HepG2 (cell line): ENCODE measurements around the gene IL27RA. TPM values are rescaled to one million over a fixed set of nuclear protein-coding genes. Genes with fewer than 3 reads are reported as not detected.

Experiments
- ATAC-seq: fragments of 200-7000 bp; cut with Tn5 transposase; 3 replicates; pipeline ENCODE4 v1.9.1; 2020; ENCODE audit warnings: mild to moderate bottlenecking, moderate library complexity
- BruUV-seq: library from RNA; stranded (reverse); fragments of 400-500 nt; replicated peaks from 2 replicates; lab custom pipeline; 2021; lab: Mats Ljungman, UMichigan
- CTCF ChIA-PET: fragments of 300-600 bp; formaldehyde crosslinking; extraction: SDS; loops from one replicate; lab custom pipeline; 2021; ENCODE audit warnings: low total read pairs, inconsistent platforms, low intra/inter-chr PET ratio; lab: Yijun Ruan, JAX
- POLR2A ChIA-PET: fragments of 350-600 bp; sonication (Branson Sonifier 250); formaldehyde crosslinking; loops from one replicate; lab custom pipeline; 2020; ENCODE audit warnings: antibody characterized with exemption, inconsistent platforms; lab: Yijun Ruan, JAX
- DNase-seq: peaks from one replicate; pipeline ENCODE4 v3.0.0-alpha.2; 2015; ENCODE audit warnings: low spot score
- FAIRE-seq: peaks from 3 replicates; lab custom pipeline; 2011; peaks lifted over from hg19 to GRCh38; lab: Jason Lieb, UNC
- H2AFZ ChIP-seq: one replicate; pipeline ENCODE4 v1.6.1; 2011; ENCODE audit warnings: low read length, inconsistent platforms
- H3K27ac ChIP-seq: fragments of 300-600 bp; 3 replicates; pipeline ENCODE4 v1.8.0; 2011; ENCODE audit warnings: mixed run types, mild to moderate bottlenecking, mixed read lengths, low read length, inconsistent platforms; ENCODE audit not compliant: insufficient read depth; ENCODE audit errors: extremely low read length
- H3K27me3 ChIP-seq, 2 experiments: fragments of 200-600 bp in 1 of 2; 2 replicates in 1 of 2; 3 replicates in 1 of 2; pipeline versions ENCODE4 v1.6.0 to v1.8.0; 2011; ENCODE audit warnings: low read length in 2 of 2, mild to moderate bottlenecking in 2 of 2, moderate library complexity in 2 of 2, inconsistent platforms in 1 of 2; ENCODE audit not compliant: insufficient read depth in 2 of 2, control insufficient read depth in 1 of 2
- H3K36me3 ChIP-seq, 2 experiments: fragments of 200-600 bp in 1 of 2; replicated peaks in 1 of 2; 2 replicates in 1 of 2; 3 replicates in 1 of 2; pipeline versions ENCODE4 v1.5.1 to v1.8.0; 2011; ENCODE audit warnings: low read length in 2 of 2, inconsistent platforms in 1 of 2; ENCODE audit not compliant: insufficient read depth in 2 of 2, control insufficient read depth in 1 of 2
- H3K4me1 ChIP-seq: 2 replicates; pipeline ENCODE4 v1.5.1; 2012; ENCODE audit warnings: low read length, inconsistent platforms; ENCODE audit not compliant: insufficient read depth
- H3K4me2 ChIP-seq: 2 replicates; pipeline ENCODE4 v1.6.0; 2011; ENCODE audit warnings: low read depth, low read length, inconsistent platforms
- H3K4me3 ChIP-seq, 3 experiments: fragments of 200-600 bp in 1 of 3; sonication (generic), shearing (Covaris generic) in 1 of 3; replicated peaks in 1 of 3; 2 replicates each; pipeline ENCODE4 v1.5.1; 2011 to 2016; ENCODE audit warnings: low read length in 3 of 3, inconsistent platforms in 2 of 3, low read depth in 2 of 3, mild to moderate bottlenecking in 2 of 3, control low read depth in 1 of 3, mixed read lengths in 1 of 3; ENCODE audit not compliant: insufficient read depth in 1 of 3
- H3K79me2 ChIP-seq: one replicate; pipeline ENCODE4 v1.6.1; 2011; ENCODE audit warnings: low read length, inconsistent platforms; ENCODE audit not compliant: insufficient read depth
- H3K9ac ChIP-seq: 2 replicates; pipeline ENCODE4 v1.6.0; 2011; ENCODE audit warnings: mild to moderate bottlenecking, low read depth, low read length, inconsistent platforms; ENCODE audit not compliant: insufficient read depth
- H3K9me3 ChIP-seq: 2 replicates; pipeline ENCODE4 v1.5.1; 2012; ENCODE audit warnings: mild to moderate bottlenecking, low read length
- H4K20me1 ChIP-seq: 2 replicates; pipeline ENCODE4 v1.6.0; 2011; ENCODE audit warnings: inconsistent platforms, mild to moderate bottlenecking, low read length, moderate library complexity; ENCODE audit not compliant: insufficient read depth
- GFI1 ChIP-seq: sonication (generic); formaldehyde crosslinking; IDR thresholded peaks from 2 replicates; pipeline ENCODE4 v1.5.0; 2020; ENCODE audit warnings: missing genetic modification reagents, mild to moderate bottlenecking, borderline replicate concordance
- SAP130 ChIP-seq: IDR thresholded peaks from 2 replicates; pipeline ENCODE4 v1.6.1; 2016; ENCODE audit warnings: low read depth
- TMF1 ChIP-seq: sonication (generic); formaldehyde crosslinking; IDR thresholded peaks from 2 replicates; pipeline ENCODE4 v1.8.1; 2022; ENCODE audit warnings: low read depth, missing genetic modification reagents
- ZNF749 ChIP-seq: sonication (generic); formaldehyde crosslinking; IDR thresholded peaks from 2 replicates; pipeline ENCODE4 v1.8.0; 2022; ENCODE audit warnings: mild to moderate bottlenecking, missing genetic modification reagents, moderate library complexity, borderline replicate concordance
- ZNF777 ChIP-seq: sonication (generic); formaldehyde crosslinking; IDR thresholded peaks from 2 replicates; pipeline ENCODE4 v1.4.0; 2020; ENCODE audit warnings: missing genetic modification reagents
- WGBS: methylation state at CpG from one replicate; pipeline ENCODE4 v1.1.6; 2017; ENCODE audit warnings: low lambda C conversion rate; 5-methylcytosine and 5-hydroxymethylcytosine counted together
- in situ Hi-C: cut with HindIII; loops from 2 replicates; pipeline ENCODE4 v1.10.0; 2017; ENCODE audit warnings: low pct_unique_long_range_greater_than_20kb; ENCODE audit not compliant: extremely low pct_ligation_motif_present
- intact Hi-C: fragments of 100-400 bp; cut with micrococcal nuclease; formaldehyde crosslinking; loops from one replicate; pipeline ENCODE4 v1.10.0; 2022; ENCODE audit not compliant: unreplicated experiment
- polyA plus RNA-seq, 8 experiments: library from polyadenylated mRNA; depleted of rRNA in 3 of 8; stranded (reverse) in 7 of 8; unstranded in 1 of 8; fragments of >200 nt; fragmentation: Illumina TruSeq in 4 of 8; extraction: Trizol in 4 of 8; gene quantifications; 2 replicates each; pipeline versions ENCODE4 v1.2.1 to v1.2.3, GENCODE V29; 2011 to 2016; ENCODE audit warnings: low read depth in 4 of 8, missing spikeins in 1 of 8, mixed read lengths in 1 of 8; ENCODE audit not compliant: insufficient read depth in 1 of 8
- total RNA-seq, 5 experiments: library from RNA; depleted of rRNA; stranded (reverse); fragments of >200 nt; fragmentation: Illumina TruSeq; extraction: Trizol; gene quantifications; 2 replicates each; pipeline ENCODE4 v1.2.3, GENCODE V29; 2016; ENCODE audit warnings: low read depth in 1 of 5
- TF ChIP-seq, protein P1 (sequence below): IDR thresholded peaks from 2 replicates; pipeline ENCODE4 v1.6.1; 2016; ENCODE audit warnings: low read depth, borderline replicate concordance
- TF ChIP-seq, protein P2 (sequence below): sonication (generic); formaldehyde crosslinking; IDR thresholded peaks from 2 replicates; pipeline ENCODE4 v1.4.0; 2020; ENCODE audit warnings: missing genetic modification reagents
- TF ChIP-seq, protein P3 (sequence below): sonication (generic); formaldehyde crosslinking; IDR thresholded peaks from 2 replicates; pipeline ENCODE4 v1.5.0; 2020; ENCODE audit warnings: mild to moderate bottlenecking, missing genetic modification reagents, borderline replicate concordance

IL27RA gene
- total and polyA plus RNA-seq, 2 of the 13 experiments (the other 11 are each of a cell fraction or from before 2014, with no cell fraction given): 3.5 to 8.1 TPM

DNA sequence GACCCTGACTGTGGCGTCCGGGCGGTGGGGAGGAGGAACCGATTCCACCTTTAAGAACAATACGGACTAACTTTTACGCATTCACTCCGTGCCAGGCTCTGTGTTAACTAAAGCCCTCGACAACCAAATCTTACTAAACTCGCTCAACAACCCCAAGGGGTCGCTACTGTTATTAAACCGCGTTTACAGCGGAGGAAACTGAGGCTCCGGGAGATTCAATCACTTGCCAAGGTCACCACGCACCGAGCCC is 57.8 kb downstream of the IL27RA start:
- POLR2A ChIA-PET: no interaction called here
- DNase-seq (no peak), FAIRE-seq (no peak), ATAC-seq (no peak)
- Histone ChIP-seq H3K27me3 (no peaks in the 10 kb centered on the region), H3K4me2 (peak overlapping the region; percentile 67), H3K27ac (no peak overlapping the region), H3K9ac (peak overlapping the region; percentile 59), H2AFZ (no peak overlapping the region), H3K36me3 (peaks cover 4 to 8% of the 10 kb centered on the region in 2 experiments; a peak in 2 of 5 replicates), H3K79me2 (peaks cover 4% of the 10 kb centered on the region), H3K4me1 (peaks cover 37% of the 10 kb centered on the region), H3K4me3 (peak overlapping the region; percentile 58 to 83 (median 76); a peak in 5 of 6 replicates), H3K9me3 (peaks cover 6% of the 10 kb centered on the region; the same call in 1 of the 2 replicates), H4K20me1 (no peaks in the 10 kb centered on the region)
- in situ Hi-C loops: no loop called here
- 51% methylated on average over 10 of the region's 16 CpGs for WGBS
- intact Hi-C loops: no loop called here
- CTCF ChIA-PET: interaction anchor here (0.7 to 1.7 kb wide), 5 partner anchors 14 to 209 kb away, joined by 3 to 5 read pairs (median 4); no protein-coding TSS in a partner anchor
- no TSS peak for BruUV-seq
- no peak for TF ChIP-seq GFI1
- TF ChIP-seq ZNF749 (CRISPR knock-in tag): no peak
- 0 out of 2 replicates have a peak, but pooled peaks have one; percentile 8 for TF ChIP-seq SAP130 (CRISPR knock-in tag)
- TF ChIP-seq, protein P1, sequence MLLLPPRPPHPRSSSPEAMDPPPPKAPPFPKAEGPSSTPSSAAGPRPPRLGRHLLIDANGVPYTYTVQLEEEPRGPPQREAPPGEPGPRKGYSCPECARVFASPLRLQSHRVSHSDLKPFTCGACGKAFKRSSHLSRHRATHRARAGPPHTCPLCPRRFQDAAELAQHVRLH: no peak

DNA sequence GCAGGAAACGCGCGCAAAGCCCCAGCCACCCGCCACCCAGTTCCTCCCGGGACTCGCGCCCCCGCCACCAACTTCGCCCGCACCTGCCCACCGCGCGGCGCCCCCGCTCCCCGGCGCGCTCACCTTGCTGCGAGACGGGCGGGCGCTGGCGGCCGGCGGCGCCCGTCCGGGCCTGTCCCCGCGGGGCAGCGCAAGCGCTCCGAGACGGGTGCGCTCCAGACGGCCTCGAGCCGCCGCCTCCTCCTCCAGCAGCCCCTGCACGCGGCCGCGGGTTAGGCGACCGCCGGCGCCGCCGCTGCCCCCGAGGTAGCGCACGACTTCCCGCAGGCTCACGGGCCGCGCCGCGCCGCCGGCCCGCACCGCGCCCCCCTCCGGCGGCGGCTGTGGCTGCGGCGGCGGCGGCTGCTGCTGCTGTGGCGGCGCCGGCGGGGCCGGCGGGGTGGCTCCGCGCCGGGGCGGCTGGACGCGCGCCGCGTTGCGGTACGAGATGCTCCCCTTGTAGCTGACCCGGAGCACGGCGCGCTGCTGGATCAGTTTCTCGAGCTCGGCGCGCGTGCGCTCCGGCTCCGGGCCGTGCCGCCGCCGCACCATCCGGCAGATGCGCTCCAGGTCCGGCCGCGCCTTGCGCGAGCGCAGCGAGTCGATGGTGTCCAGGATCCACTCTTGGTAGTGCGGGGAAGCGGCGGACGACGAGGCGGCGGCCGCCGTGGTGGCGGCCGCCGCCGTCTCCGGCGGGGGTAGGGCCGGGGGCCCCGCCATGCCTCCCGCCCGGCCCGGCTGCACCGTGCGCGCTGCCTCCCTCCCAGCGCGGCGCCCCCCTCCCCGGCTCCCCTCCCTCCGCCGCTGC is 58.3 kb downstream of the IL27RA start:
- in situ Hi-C loops (no loop called here), intact Hi-C loops (loop anchor here (1.0 kb wide), 1 partner anchor 10 kb away; no protein-coding TSS in a partner anchor)
- DNase-seq (no peak), ATAC-seq (peak; percentile 8), FAIRE-seq (no peak)
- Histone ChIP-seq H3K4me3 (peak overlapping the region; percentile 58 to 83 (median 76); a peak in 5 of 6 replicates), H3K4me2 (peak overlapping the region; percentile 67), H4K20me1 (no peaks in the 10 kb centered on the region), H2AFZ (no peak overlapping the region), H3K27me3 (no peaks in the 10 kb centered on the region), H3K36me3 (peaks cover 4 to 8% of the 10 kb centered on the region in 2 experiments; a peak in 2 of 5 replicates), H3K4me1 (peaks cover 31% of the 10 kb centered on the region), H3K9me3 (peaks cover 6% of the 10 kb centered on the region; the same call in 1 of the 2 replicates), H3K79me2 (peaks cover 4% of the 10 kb centered on the region), H3K27ac (peak overlapping the region; percentile 78), H3K9ac (peak overlapping the region; percentile 62)
- ChIA-PET POLR2A (interaction anchor here (1.0 kb wide), 1 partner anchor 9 kb away, joined by 4 read pairs; no protein-coding TSS in a partner anchor), CTCF (interaction anchor here (0.7 to 1.7 kb wide), 5 partner anchors 15 to 210 kb away, joined by 3 to 5 read pairs (median 4); no protein-coding TSS in a partner anchor)
- WGBS: 0% methylated on average over 5 of the region's 142 CpGs
- BruUV-seq: no TSS peak
- TF ChIP-seq, protein P2, sequence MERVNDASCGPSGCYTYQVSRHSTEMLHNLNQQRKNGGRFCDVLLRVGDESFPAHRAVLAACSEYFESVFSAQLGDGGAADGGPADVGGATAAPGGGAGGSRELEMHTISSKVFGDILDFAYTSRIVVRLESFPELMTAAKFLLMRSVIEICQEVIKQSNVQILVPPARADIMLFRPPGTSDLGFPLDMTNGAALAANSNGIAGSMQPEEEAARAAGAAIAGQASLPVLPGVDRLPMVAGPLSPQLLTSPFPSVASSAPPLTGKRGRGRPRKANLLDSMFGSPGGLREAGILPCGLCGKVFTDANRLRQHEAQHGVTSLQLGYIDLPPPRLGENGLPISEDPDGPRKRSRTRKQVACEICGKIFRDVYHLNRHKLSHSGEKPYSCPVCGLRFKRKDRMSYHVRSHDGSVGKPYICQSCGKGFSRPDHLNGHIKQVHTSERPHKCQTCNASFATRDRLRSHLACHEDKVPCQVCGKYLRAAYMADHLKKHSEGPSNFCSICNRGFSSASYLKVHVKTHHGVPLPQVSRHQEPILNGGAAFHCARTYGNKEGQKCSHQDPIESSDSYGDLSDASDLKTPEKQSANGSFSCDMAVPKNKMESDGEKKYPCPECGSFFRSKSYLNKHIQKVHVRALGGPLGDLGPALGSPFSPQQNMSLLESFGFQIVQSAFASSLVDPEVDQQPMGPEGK (CRISPR knock-in tag): 0 out of 2 replicates have a peak, but pooled peaks have one; percentile 45
- TF ChIP-seq SAP130 (CRISPR knock-in tag) (peak; percentile 14; the same call in 1 of the 2 replicates), TMF1 (CRISPR knock-in tag) (peak; percentile 19; the same call in 1 of the 2 replicates), ZNF777 (CRISPR knock-in tag) (peak; percentile 86)
- TF ChIP-seq, protein P3, sequence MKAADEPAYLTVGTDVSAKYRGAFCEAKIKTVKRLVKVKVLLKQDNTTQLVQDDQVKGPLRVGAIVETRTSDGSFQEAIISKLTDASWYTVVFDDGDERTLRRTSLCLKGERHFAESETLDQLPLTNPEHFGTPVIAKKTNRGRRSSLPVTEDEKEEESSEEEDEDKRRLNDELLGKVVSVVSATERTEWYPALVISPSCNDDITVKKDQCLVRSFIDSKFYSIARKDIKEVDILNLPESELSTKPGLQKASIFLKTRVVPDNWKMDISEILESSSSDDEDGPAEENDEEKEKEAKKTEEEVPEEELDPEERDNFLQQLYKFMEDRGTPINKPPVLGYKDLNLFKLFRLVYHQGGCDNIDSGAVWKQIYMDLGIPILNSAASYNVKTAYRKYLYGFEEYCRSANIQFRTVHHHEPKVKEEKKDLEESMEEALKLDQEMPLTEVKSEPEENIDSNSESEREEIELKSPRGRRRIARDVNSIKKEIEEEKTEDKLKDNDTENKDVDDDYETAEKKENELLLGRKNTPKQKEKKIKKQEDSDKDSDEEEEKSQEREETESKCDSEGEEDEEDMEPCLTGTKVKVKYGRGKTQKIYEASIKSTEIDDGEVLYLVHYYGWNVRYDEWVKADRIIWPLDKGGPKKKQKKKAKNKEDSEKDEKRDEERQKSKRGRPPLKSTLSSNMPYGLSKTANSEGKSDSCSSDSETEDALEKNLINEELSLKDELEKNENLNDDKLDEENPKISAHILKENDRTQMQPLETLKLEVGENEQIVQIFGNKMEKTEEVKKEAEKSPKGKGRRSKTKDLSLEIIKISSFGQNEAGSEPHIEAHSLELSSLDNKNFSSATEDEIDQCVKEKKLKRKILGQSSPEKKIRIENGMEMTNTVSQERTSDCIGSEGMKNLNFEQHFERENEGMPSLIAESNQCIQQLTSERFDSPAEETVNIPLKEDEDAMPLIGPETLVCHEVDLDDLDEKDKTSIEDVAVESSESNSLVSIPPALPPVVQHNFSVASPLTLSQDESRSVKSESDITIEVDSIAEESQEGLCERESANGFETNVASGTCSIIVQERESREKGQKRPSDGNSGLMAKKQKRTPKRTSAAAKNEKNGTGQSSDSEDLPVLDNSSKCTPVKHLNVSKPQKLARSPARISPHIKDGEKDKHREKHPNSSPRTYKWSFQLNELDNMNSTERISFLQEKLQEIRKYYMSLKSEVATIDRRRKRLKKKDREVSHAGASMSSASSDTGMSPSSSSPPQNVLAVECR: 0 out of 2 replicates have a peak, but pooled peaks have one; percentile 11
